Measurements from ENCODE around the gene NOL9.
A peak's percentile ranks its signal among the peaks of the same experiment; 100 is the strongest.

NOL9 gene

DNA sequence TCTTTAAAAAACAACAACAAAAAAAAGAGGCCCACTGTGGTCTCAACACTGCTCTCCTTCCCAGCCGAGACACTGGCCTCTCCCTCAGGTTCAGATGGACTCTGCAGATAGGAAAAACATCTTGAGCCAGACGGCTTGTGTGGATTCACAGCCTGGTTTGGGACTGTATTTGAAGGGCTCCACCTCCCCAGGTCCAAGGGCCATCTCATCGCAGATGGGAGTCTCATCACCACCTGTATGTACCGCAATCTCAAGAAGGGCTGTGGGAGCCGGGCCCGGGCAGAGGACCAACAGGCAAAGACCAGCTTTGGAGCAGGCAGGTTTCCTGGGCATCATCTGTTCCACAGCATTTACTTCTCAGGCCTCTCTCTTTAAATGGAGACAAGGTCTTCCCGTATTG, 35.7 kb upstream of the NOL9 start:
- no peak for DNase-seq (ENCODE audit: low read depth)

DNA sequence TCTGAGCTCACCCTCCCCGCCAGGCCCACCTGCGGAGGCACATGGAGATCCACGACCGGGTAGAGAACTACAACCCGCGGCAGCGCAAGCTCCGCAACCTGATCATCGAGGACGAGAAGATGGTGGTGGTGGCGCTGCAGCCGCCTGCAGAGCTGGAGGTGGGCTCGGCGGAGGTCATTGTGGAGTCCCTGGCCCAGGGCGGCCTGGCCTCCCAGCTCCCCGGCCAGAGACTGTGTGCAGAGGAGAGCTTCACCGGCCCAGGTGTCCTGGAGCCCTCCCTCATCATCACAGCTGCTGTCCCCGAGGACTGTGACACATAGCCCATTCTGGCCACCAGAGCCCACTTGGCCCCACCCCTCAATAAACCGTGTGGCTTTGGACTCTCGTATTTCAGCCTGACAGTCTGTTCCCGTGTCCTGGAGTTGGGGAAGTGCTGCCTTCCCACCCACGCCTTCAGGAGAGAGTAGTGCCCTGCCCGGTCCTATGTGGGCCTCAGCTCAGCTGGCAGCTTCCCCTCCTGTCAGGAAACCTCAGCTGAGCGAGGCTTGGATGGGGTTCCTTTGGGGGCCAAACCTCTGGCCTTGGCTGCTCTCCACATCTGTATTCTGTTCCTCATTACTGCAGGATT, 34.7 kb upstream of the NOL9 start:
- DNase-seq (ENCODE audit: low read depth), result no peak

DNA sequence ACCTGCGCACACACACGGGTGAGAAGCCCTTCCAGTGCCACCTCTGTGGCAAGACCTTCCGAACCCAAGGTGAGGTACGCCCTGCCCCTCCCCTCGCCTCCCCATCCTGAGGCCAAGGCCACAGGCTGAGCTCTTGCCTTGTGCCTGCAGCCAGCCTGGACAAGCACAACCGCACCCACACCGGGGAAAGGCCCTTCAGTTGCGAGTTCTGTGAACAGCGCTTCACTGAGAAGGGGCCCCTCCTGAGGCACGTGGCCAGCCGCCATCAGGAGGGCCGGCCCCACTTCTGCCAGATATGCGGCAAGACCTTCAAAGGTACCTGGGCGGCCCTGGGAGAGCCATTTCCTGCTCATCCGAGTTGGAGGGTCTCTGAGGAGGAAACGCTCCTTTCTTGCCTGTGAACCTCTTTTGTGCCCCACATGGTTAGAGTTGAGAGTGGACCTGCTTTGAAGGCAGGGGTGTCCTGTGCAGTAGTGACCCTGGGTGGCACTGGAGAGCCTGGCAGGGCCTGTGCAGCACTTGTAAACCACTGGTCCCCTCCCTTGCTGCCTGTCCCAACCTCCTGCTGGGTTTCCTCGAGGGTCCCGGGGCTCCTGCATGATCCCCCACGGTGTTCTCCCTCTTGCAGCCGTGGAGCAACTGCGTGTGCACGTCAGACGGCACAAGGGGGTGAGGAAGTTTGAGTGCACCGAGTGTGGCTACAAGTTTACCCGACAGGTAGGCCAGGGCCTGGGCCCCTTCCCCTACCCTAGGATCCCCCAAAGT, 34.0 kb upstream of the NOL9 start:
- no peak for DNase-seq (ENCODE audit: low read depth)

DNA sequence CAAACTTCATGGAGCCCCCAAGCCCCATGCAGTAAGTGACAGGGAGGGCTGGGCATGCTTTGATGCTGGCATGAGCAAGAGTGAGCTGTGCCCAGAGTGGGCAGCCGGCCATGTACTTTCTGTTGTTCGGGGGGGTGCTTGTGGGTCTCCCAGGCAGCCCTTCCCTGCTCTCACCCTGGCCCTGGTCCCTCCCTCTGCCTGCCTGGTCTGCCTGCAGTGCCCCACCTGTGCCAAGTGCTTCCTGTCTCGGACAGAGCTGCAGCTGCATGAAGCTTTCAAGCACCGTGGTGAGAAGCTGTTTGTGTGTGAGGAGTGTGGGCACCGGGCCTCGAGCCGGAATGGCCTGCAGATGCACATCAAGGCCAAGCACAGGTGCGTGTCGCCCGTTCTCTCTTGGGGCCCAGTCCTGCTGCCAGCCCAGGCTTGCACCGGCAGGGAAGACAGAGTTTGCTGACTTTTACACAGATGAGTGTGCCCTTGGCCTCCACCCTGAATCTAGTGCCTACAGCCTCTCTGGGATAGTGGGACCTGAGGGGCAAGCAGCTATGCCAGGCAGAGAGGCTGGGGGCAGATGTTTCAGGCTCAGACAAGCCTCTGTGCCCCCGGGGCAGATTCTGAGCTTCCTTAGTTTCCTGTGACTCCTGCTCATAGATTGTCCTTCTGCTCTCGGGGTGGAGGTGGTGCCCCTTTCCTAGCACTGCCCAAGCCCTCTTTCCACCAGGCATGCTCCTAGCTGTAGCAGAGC, 33.1 kb upstream of the NOL9 start:
- DNase-seq (ENCODE audit: low read depth), result no peak

DNA sequence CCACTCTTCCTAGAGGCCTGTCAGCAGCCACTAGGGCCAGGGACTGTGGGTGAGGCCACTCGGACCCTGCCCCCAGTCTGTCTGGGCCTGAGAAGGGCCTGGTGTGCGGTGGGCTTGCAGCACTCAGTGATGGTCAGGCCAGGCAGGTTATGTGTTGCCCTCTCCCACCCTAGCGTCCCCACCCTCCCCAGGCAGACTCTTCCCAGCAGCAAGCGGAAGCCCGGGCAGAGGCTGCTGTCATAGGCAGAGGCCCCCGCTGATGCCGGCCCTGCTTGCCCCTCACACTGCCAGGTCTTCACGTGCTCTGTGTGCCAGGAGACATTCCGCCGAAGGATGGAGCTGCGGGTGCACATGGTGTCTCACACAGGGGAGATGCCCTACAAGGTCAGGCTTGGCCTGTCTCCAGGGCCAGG, 32.1 kb upstream of the NOL9 start:
- no peak for DNase-seq (ENCODE audit: low read depth)

DNA sequence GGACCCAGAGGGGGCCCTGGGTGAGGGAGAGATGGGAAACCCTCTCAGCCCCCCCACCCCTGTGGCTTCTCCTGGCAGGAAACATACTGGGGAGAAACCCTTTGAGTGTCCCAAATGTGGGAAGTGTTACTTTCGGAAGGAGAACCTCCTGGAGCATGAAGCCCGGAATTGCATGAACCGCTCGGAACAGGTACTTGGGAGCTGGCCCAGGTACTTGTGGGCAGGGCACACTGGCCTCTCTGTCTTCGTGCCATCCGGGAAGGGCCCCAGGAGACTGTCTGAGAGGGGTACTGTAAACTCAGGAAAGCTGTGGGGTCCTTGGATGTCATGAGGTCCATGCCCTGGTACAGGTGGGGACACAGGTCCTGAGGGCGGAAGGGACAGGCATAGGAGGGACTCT, 31.5 kb upstream of the NOL9 start:
- DNase-seq (ENCODE audit: low read depth), result no peak

DNA sequence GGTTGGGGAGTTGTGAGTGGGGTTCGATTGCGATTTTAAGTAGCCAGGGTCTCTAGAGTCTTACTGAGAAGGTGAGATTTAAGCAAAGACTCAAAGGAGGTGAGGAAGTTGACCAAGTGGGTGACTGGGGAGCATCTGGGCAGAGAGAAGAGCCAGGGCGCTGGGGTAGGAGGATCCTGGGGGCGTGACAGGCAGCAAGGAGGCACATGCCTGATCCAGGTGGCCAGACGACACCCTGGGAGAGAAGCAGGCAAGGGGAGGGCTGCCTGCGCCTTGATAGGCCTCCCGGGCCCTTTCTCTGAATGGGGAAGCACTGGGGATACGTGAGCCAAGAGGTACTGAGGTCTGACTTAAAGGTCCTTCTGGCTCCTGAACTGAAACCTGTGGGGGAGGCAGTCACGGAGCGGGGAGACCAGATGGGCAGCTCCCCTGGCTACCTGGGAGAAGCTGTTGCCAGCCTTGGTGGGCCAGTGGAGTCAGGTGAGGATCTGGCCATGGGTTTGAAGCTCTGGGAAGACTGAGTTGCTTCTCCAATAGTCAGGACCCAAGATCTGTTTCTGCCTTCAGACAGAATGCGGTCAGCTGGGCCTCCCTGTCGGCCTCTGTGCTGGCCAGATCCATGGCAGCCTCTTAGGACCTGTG, 30.9 kb upstream of the NOL9 start:
- no peak for DNase-seq (ENCODE audit: low read depth)

DNA sequence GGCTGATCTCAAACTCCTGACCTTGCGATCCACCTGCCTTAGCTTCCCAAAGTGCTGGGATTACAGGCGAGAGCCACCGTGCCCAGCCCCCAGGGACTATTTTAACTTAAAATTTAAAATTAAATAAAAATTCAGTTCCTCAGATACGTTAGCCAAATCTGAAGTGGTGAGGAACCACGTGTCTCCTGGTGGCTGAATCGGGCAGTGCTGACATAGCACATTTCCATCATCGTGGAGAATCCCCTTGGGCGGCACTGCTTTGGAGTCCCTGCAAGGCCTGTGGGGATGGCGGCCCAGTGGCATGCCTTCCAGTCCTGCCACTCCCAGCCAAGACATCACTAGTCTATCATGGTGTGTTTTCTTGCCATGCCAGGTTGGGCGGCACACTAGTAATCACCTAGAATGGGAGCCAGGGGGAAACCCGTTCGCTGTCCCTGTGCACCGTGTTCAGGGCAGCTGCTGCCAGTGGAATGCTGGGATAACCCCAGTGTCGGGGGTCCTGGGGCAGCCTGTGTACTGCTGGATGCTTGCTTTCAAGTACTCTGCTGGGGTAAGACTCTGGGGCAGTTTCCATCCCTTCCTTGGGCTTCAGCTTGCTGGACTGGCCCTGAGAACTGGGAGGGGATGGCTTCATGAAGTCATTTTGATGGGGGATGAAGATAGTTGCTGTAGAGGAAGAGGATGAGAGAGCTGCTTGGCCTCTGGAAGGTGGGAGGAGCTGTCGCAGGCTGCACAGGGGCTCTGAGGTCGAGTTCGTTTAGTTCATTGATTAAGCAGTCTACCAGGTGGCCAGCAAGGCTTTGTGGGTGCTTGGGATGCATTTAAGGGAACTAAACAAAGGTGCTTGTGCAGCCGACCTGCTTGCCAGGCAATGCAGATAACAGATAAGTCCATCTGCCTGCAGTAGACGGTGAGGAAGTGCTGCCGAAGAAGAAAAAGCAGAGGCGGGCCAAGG, 30.1 kb upstream of the NOL9 start:
- DNase-seq (ENCODE audit: low read depth), result no peak

DNA sequence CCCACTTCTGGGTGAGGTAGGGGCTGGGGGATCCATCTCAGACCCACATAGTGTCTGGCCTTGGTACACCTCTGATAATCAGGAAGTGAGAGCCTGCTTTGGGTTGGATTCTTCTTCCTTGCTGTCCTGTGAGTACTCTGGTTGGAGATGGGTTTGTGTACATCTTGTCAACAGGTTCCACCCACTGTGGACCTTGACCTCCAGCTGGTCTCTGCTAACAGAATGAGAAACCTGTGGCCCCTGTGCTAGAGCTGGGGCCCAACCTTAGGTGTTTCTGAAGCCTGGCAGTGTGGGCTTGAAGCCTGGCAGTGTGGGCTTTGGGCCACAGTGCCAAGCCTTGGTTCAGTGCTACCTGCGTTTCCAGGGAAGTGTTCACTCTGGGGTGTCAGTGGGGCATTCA, 28.1 kb upstream of the NOL9 start:
- no peak for DNase-seq (ENCODE audit: low read depth)

DNA sequence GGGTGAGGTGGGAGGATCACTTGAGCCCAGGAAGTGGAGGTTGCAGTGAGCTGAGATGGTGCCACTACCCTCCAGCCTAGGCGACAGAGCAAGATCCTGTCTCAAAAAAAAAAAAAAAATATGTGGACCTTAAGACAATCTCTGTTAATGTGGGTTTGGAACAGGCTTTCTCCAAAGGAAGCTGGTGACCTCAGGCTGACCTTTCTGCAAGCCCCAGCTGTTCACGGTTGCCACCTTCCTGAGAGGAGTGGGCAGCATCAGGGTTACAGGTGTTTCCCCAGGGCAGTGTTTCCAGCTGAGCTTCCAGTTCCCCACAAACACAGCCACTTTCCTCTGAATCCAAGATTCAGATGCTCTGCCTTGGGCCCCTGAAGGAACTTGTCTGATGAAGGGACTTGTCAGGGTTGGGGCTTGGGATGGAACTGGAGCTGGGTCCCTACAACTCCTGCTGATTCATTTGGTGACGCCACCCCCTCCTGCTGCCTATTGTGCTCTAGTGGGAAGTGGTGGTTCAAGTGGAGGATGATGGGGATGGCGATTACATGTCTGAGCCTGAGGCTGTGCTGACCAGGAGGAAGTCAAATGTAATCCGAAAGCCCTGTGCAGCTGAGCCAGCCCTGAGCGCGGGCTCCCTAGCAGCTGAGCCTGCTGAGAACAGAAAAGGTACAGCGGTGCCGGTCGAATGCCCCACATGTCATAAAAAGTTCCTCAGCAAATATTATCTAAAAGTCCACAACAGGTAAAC, 27.4 kb upstream of the NOL9 start:
- no peak for DNase-seq (ENCODE audit: low read depth)

DNA sequence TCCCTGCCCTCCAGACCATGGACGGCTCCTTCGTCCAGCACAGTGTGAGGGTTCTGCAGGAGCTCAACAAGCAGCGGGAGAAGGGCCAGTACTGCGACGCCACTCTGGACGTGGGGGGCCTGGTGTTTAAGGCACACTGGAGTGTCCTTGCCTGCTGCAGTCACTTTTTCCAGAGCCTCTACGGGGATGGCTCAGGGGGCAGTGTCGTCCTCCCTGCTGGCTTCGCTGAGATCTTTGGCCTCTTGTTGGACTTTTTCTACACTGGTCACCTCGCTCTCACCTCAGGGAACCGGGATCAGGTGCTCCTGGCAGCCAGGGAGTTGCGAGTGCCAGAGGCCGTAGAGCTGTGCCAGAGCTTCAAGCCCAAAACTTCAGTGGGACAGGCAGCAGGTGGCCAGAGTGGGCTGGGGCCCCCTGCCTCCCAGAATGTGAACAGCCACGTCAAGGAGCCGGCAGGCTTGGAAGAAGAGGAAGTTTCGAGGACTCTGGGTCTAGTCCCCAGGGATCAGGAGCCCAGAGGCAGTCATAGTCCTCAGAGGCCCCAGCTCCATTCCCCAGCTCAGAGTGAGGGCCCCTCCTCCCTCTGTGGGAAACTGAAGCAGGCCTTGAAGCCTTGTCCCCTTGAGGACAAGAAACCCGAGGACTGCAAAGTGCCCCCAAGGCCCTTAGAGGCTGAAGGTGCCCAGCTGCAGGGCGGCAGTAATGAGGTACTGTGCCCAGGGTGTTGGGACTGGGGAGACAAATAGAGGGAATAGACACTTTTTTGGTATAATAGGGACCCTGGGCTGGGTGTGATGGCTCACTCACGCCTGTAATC, 26.5 kb upstream of the NOL9 start:
- DNase-seq (ENCODE audit: low read depth), result no peak

DNA sequence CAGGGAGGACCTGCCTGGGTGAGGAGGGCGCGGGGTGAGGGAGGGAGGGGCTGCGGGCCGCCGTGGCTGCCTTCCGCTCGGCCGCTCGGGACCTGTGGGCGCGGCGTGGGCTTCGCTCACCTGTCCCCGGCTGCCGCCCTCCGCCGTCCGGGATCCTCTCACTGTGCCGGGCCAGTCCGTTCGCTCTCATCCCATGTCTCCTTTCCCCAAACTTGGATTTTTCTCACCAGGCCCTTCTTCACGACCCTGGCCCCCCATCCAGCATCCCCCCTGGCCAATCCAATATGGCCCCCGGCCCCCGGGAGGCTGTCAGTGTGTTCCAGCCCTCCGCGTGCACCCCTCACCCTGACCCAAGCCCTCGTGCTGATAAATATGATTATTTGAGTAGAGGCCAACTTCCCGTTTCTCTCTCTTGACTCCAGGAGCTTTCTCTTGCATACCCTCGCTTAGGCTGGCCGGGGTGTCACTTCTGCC, 25.8 kb upstream of the NOL9 start:
- no peak for DNase-seq (ENCODE audit: low read depth)

DNA sequence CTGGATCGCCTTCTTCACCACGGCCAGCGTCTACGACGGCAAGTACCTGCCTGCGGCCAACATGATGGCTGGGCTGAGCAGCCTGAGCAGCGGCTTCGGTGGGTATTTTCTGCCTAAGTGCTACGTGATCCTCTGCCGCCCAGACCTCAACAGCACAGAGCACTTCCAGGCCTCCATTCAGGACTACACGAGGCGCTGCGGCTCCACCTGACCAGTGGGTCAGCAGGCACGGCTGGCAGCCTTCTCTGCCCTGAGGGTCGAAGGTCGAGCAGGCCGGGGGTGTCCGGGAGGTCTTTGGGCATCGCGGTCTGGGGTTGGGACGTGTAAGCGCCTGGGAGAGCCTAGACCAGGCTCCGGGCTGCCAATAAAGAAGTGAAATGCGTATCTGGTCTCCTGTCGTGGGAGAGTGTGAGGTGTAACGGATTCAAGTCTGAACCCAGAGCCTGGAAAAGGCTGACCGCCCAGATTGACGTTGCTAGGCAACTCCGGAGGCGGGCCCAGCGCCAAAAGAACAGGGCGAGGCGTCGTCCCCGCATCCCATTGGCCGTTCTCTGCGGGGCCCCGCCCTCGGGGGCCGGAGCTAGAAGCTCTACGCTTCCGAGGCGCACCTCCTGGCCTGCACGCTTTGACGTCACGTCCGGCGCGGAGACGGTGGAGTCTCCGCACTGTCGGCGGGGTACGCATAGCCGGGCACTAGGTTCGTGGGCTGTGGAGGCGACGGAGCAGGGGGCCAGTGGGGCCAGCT, 25.2 kb upstream of the NOL9 start, which contains the start of gene ZBTB48:
Gene ZBTB48 (plus strand): TSS at position 621 of the 745 bp plus-strand sequence. CDS start 616 bp downstream, outside the sequence.
- DNase-seq (ENCODE audit: low read depth), result peak; percentile 97

DNA sequence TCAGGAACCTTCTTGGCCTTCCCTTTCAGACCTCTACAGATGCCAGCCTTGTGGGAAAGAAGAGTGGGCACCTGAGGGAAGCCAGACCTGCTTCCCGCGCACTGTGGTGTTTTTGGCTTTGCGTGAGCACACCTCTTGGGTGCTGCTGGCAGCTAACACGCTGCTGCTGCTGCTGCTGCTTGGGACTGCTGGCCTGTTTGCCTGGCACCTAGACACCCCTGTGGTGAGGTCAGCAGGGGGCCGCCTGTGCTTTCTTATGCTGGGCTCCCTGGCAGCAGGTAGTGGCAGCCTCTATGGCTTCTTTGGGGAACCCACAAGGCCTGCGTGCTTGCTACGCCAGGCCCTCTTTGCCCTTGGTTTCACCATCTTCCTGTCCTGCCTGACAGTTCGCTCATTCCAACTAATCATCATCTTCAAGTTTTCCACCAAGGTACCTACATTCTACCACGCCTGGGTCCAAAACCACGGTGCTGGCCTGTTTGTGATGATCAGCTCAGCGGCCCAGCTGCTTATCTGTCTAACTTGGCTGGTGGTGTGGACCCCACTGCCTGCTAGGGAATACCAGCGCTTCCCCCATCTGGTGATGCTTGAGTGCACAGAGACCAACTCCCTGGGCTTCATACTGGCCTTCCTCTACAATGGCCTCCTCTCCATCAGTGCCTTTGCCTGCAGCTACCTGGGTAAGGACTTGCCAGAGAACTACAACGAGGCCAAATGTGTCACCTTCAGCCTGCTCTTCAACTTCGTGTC, 24.5 kb upstream of the NOL9 start:
- no peak for DNase-seq (ENCODE audit: low read depth)

DNA sequence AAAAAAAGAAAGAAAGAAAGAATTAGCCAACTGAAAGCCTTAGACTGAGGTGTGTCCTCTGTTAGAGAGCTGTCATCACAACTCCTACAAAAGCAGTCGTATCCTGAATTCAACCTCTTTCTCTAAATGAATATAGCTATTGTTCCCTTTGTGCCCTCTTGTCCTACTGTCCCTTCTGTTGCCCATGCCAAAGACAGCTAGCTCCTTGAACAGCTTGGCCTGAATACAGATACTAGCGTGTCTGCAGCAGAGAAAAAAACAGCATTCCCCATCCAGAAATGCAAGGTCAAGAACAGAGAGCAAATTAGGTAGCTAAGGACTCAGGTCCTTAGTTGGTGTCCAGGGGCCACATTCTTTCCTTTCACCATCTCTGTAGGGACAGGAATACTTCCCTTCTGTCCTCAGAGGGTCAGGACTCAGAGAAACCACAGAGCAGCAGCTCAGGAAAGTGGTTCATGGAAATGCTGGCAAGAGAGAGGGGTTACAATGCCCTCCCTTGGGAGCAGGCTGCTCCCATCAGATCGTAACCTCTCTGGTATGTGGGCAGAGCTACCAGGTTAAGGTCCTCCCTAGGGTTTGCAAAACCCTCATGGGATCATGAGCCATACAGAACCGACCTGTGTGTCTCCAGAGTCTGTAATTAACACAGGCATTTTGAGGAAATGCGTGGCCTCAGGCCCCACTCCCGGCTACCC, 23.7 kb upstream of the NOL9 start:
- no peak for DNase-seq (ENCODE audit: low read depth)

DNA sequence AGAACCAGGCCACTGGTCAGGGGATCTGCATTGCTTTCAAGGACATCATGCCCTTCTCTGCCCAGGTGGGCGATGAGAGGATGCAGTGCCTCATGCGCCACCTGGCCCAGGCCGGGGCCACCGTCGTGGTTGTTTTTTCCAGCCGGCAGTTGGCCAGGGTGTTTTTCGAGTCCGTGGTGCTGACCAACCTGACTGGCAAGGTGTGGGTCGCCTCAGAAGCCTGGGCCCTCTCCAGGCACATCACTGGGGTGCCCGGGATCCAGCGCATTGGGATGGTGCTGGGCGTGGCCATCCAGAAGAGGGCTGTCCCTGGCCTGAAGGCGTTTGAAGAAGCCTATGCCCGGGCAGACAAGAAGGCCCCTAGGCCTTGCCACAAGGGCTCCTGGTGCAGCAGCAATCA, 20.5 kb upstream of the NOL9 start:
- no peak for DNase-seq (ENCODE audit: low read depth)

DNA sequence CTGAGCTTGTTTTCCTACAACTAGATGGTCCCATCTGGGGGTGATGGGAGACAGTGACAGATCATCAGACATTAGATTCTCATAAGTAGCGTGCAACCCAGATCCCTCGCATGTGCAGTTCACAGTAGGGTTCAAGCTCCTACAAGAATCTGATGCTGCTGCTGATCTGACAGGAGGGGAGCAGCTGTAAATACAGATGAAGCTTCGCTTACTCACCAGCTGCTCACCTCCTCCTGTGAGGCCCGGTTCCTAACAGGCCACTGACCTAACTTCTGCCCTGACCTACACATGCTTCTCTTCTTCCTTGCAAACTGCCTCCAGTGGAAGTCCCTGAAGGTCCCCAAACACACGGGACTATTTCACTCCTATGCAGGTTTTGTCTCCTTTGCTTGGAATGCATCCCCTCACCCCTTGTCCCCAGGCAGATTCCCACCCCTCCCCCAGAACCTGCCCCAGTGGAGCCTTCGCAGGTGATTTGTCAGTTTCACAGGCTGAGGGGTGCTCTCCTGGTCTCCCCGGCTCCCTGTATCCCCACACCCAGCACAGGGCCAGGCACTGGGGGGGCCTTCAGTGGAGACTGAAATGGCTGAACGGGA, 19.8 kb upstream of the NOL9 start:
- DNase-seq (ENCODE audit: low read depth), result no peak

Measured in CMK (cell line).